ENCODE results near the gene CDHR4. TPM values are rescaled to one million over a fixed set of nuclear protein-coding genes. Genes with fewer than 3 reads are reported as not detected.

CDHR4 gene
- total RNA-seq, 1 donor from 2014 or later, result not detected

DNA sequence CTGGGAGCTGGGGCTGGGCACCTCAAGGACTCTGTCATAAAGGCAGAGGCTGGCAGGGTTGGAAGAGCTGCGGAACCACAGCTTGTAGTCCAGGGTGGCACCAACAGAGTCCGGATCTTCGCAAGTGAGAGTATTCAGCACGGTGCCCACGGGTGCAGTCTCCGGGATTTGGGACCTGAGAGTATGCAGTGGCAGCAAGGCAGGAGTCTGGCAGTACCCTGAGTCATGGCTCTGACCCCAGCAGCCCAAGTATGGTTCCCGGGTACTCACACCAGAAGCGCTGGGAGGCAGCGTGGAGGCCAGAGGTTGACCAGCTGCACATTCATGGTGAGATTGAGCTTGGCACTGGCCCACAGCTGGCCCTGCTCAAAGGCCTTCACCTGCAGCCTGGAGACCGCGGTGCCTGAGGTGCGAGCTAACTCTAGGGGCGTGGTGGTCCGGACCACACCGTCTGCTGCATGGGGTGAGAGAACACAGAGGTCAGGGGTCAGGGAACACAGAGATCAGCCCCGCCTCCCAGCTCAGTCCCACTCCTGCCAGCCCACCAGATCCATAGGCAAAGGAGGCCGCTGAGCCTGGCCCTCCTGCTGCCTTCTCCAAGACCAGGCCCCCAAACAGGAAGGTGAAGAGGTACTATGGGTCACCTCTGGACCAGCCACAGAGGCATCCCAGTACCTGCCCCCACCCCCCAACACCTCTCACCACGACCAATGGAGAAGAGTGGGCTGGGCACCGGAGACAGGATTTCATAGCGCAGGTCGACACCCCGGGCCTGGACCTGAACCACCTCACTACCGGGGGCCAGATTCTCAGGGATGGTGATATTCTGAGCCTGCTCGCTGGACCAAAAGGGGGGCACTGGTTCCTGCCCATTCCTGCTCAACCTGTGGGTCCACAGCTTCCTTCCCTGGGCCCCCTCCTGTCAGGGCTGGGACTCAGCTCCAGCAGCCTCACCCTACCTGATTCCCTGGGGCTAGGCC is 4.5 kb downstream of the CDHR4 start:
- Histone ChIP-seq H3F3A (ENCODE audit: low read depth) (no peaks in the 10 kb centered on the region), H3K79me2 (ENCODE audit: low read depth) (no peaks in the 10 kb centered on the region), H3K4me3 (no peak overlapping the region), H3K4me2 (no peak overlapping the region), H3K27ac (no peak overlapping the region), H3K36me3 (no peaks in the 10 kb centered on the region), H3K9ac (no peak overlapping the region), H3K27me3 (no peaks in the 10 kb centered on the region), H4K20me1 (ENCODE audit: low read depth) (no peaks in the 10 kb centered on the region), H3K4me1 (no peaks in the 10 kb centered on the region), H2AFZ (replicated peaks) (no peak overlapping the region), H3K9me3 (ENCODE audit: low read depth) (no peaks in the 10 kb centered on the region)
- no peak for DNase-seq (ENCODE audit: low spot score)
- Mint-ChIP-seq H3K4me3 (no peak overlapping the region), H3K4me1 (peaks cover 9% of the 10 kb centered on the region), H3K36me3 (no peaks in the 10 kb centered on the region), H3K27ac (no peak overlapping the region), H3K27me3 (ENCODE audit: insufficient read depth, low read depth) (peaks cover 14% of the 10 kb centered on the region), H3K9me3 (no peaks in the 10 kb centered on the region)
- TF ChIP-seq EZH2phosphoT487 (IDR thresholded peaks at IDR 0.05) (no peak), EZH2 (IDR thresholded peaks at IDR 0.05) (no peak)
- TF ChIP-seq, protein P1, sequence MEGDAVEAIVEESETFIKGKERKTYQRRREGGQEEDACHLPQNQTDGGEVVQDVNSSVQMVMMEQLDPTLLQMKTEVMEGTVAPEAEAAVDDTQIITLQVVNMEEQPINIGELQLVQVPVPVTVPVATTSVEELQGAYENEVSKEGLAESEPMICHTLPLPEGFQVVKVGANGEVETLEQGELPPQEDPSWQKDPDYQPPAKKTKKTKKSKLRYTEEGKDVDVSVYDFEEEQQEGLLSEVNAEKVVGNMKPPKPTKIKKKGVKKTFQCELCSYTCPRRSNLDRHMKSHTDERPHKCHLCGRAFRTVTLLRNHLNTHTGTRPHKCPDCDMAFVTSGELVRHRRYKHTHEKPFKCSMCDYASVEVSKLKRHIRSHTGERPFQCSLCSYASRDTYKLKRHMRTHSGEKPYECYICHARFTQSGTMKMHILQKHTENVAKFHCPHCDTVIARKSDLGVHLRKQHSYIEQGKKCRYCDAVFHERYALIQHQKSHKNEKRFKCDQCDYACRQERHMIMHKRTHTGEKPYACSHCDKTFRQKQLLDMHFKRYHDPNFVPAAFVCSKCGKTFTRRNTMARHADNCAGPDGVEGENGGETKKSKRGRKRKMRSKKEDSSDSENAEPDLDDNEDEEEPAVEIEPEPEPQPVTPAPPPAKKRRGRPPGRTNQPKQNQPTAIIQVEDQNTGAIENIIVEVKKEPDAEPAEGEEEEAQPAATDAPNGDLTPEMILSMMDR (IDR thresholded peaks at IDR 0.05), result no peak

DNA sequence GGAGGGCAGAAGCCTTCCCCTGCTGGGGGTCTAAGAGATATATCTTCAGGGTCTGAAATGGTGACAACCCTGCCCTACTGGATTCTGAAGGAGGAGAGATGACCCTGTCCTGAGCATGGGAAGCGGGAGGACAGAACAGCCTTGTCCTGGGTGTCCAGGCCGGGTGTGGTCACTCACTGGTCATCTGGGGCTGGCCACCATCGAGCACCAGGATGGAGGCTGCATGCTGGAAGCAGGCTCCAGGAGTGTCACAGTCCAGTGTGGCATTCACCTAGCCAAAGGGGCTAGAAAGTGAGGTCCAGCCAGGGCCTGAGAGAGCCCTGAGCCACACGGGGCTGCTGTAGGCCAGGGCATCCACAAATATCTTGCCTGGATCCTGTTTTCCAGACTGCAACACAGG is 5.2 kb downstream of the CDHR4 start:
- H3K27me3 Mint-ChIP-seq (ENCODE audit: insufficient read depth, low read depth), result peaks cover 16% of the 10 kb centered on the region

DNA sequence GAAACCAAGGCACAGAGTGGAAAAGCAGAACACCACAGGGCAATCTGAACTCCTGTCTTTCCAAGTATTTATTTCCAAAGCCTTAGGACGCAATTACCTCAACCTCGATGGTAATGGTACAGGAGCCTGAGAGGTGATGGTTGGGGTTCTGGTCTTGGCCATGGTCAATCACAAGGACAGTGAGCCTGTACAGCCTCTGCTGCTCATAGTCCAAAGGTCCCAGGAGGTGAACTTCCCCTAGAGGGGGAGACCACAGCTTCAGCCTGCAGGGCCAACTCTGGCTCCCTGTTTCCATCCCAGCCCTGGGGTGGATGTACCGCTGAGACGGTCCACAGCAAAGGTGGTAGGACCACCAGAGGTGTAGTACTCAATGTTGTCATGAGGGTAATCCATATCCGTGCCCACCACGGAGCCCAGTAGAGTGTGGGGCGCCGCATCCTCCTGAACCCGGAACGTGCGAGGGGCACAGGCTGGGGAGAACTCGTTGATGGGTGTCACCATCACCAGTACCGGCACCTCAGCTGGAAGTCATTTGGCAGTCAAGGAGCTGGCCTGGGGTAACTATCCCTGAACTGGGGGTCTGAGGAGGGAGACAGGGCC is 6.1 kb downstream of the CDHR4 start:
- Histone ChIP-seq H3K27ac (no peak overlapping the region), H3K9ac (no peak overlapping the region), H3K4me1 (no peaks in the 10 kb centered on the region), H4K20me1 (ENCODE audit: low read depth) (no peaks in the 10 kb centered on the region), H3K4me2 (no peak overlapping the region), H3K27me3 (no peaks in the 10 kb centered on the region), H3K36me3 (no peaks in the 10 kb centered on the region), H3K79me2 (ENCODE audit: low read depth) (no peaks in the 10 kb centered on the region), H3F3A (ENCODE audit: low read depth) (no peaks in the 10 kb centered on the region), H3K4me3 (no peak overlapping the region), H2AFZ (replicated peaks) (no peak overlapping the region), H3K9me3 (ENCODE audit: low read depth) (no peaks in the 10 kb centered on the region)
- Mint-ChIP-seq H3K27me3 (ENCODE audit: insufficient read depth, low read depth) (peaks cover 16% of the 10 kb centered on the region), H3K27ac (no peak overlapping the region), H3K36me3 (no peaks in the 10 kb centered on the region), H3K9me3 (no peaks in the 10 kb centered on the region), H3K4me3 (no peak overlapping the region), H3K4me1 (peaks cover 16% of the 10 kb centered on the region)
- no peak for DNase-seq (ENCODE audit: low spot score)
- no peak for TF ChIP-seq EZH2phosphoT487 (IDR thresholded peaks at IDR 0.05)
- TF ChIP-seq, protein P1 (IDR thresholded peaks at IDR 0.05), result no peak
- no peak for TF ChIP-seq EZH2 (IDR thresholded peaks at IDR 0.05)

More for the DNA sequence above, 5.2 kb downstream of the CDHR4 start:
- no peaks in the 10 kb centered on the region for H3K79me2 ChIP-seq (ENCODE audit: low read depth)
- Mint-ChIP-seq H3K27ac (no peak overlapping the region), H3K4me3 (no peak overlapping the region), H3K4me1 (peaks cover 16% of the 10 kb centered on the region), H3K9me3 (no peaks in the 10 kb centered on the region), H3K36me3 (no peaks in the 10 kb centered on the region)
- no peaks in the 10 kb centered on the region for H3F3A ChIP-seq (ENCODE audit: low read depth)
- no peaks in the 10 kb centered on the region for H3K9me3 ChIP-seq (ENCODE audit: low read depth)
- no peaks in the 10 kb centered on the region for H3K27me3 ChIP-seq
- H3K9ac ChIP-seq, result no peak overlapping the region
- H3K4me1 ChIP-seq, result no peaks in the 10 kb centered on the region
- no peak overlapping the region for H2AFZ ChIP-seq (replicated peaks)
- DNase-seq (ENCODE audit: low spot score), result no peak
- TF ChIP-seq, protein P1 (IDR thresholded peaks at IDR 0.05), result no peak
- TF ChIP-seq EZH2phosphoT487 (IDR thresholded peaks at IDR 0.05) (no peak), EZH2 (IDR thresholded peaks at IDR 0.05) (no peak)
- H3K27ac ChIP-seq, result no peak overlapping the region
- no peak overlapping the region for H3K4me2 ChIP-seq
- no peaks in the 10 kb centered on the region for H3K36me3 ChIP-seq
- no peaks in the 10 kb centered on the region for H4K20me1 ChIP-seq (ENCODE audit: low read depth)
- no peak overlapping the region for H3K4me3 ChIP-seq
